SK-N-MC (cell line): ENCODE measurements around the gene PARP12.

Experiments used
- EZH2 ChIP-seq: fragments of 200-600 bp; sonication (generic); IDR thresholded peaks from one replicate; pipeline ENCODE4 v1.6.1; 2017; ENCODE audit warnings: antibody characterized with exemption
- POLR2AphosphoS5 ChIP-seq: IDR thresholded peaks from 2 replicates; pipeline ENCODE4 v1.6.1; 2012; ENCODE audit warnings: mild to moderate bottlenecking, low read depth, low read length, borderline replicate concordance

DNA sequence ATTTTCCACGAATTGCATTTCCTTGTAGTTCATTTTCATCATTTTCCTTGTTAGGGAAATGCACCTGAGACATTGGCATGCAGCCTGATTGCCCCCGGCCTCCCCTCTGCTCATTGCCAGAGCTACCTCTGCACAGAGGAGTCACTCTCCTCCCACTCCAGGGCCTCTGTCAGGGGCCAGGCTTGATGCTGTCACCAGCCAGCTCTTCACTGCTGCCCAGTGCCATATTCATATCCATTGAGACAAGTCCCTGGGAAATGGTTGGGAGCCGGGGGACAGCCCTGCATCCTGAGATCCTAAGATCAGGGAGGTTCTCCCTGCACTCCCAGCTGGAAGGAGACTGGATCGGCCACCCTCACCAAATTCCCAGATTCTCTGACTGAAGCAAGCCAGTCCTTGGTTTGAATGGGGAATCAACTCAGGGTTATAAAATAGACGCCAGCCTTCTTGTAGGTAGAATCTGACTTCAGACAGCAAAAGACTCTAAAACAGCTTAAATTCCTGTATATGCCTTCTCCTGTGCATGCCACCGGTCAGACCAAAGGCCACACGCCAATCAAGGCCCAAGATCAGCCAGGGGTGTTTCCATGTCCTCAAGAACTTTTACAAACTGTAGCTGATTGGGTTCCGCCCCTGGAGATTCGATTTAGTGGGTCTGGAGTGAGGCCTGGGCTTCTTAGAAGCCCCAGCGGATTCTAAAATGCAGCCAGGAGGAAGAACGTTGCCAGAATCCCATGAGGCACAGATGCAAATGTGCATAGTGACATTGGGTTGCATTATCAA is 86.5 kb downstream of the PARP12 start:
- TF ChIP-seq EZH2 (no peak), POLR2AphosphoS5 (no peak)
